ENCODE data around the gene UBE2V1. TPM values are rescaled to one million over a fixed set of nuclear protein-coding genes. Genes with fewer than 3 reads are reported as not detected.
A peak's percentile ranks its signal among the peaks of the same experiment; 100 is the strongest.

The UBE2V1 gene
- total RNA-seq, 1 donor from 2014 or later = 106 TPM

DNA sequence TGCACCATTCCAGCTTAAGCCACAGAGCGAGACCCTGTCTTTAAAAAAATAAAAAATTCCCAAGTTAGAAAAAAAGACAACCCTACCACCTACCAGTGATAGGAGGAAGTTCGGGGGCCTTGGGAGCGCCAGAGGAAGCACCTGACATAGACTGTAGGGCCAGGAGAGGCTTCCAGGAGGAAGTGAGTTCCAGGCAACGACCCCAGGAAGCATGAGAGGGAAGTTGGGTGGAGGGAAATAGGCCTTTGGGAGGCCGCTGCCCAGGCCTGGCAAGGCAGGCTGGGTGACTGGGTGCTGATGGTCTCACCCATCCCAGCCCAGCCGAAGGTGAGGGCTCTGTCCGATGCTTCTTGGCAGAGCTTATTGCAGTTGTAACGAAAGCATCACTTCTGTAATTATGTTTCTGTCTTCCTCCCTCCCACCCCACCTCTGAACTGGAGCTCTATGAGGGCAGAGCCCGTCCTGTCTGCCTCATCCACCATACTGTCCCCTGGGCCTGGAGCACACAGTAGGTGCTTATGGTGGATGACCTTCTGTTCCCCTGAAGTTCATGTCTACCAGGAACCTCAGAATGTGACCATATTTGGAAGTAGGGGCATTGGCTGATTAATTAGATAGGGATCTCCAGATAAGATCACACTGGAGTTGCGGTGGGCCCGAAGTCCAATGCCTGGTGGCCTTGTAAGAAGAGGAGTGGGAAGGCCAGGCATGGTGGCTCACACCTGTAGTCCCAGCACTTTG, 54.1 kb downstream of the UBE2V1 start:
- no peaks in the 10 kb centered on the region for H3K9me3 Mint-ChIP-seq (ENCODE audit: unreplicated experiment)
- no peaks in the 10 kb centered on the region for H3K36me3 Mint-ChIP-seq (ENCODE audit: unreplicated experiment)
- no peak overlapping the region for H3K27ac Mint-ChIP-seq (ENCODE audit: unreplicated experiment)
- no peak overlapping the region for H3K4me3 Mint-ChIP-seq (ENCODE audit: unreplicated experiment)
- TF ChIP-seq, protein P1, sequence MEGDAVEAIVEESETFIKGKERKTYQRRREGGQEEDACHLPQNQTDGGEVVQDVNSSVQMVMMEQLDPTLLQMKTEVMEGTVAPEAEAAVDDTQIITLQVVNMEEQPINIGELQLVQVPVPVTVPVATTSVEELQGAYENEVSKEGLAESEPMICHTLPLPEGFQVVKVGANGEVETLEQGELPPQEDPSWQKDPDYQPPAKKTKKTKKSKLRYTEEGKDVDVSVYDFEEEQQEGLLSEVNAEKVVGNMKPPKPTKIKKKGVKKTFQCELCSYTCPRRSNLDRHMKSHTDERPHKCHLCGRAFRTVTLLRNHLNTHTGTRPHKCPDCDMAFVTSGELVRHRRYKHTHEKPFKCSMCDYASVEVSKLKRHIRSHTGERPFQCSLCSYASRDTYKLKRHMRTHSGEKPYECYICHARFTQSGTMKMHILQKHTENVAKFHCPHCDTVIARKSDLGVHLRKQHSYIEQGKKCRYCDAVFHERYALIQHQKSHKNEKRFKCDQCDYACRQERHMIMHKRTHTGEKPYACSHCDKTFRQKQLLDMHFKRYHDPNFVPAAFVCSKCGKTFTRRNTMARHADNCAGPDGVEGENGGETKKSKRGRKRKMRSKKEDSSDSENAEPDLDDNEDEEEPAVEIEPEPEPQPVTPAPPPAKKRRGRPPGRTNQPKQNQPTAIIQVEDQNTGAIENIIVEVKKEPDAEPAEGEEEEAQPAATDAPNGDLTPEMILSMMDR (IDR thresholded peaks at IDR 0.05) = no peak
- H3K4me1 Mint-ChIP-seq (ENCODE audit: unreplicated experiment) = peaks cover 30% of the 10 kb centered on the region
- no peaks in the 10 kb centered on the region for H3K27me3 Mint-ChIP-seq (ENCODE audit: unreplicated experiment)
- no peak for DNase-seq (ENCODE audit: extremely low spot score, unreplicated experiment)

DNA sequence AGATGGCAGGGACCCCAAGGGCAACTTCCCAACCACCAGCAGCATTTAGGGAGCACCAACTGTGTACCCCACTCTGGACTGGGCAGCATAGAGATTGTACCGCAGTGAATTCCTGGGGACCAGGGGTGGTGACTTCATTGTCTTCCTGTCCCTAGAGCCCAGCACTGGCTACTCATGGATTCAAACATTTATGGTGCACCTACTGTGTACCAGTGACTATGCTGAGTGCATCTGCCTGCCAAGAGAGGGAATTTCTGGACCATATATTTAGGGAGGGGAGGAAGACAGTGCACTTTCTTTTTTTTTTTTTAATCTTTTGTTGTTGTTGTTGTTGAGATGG, 55.3 kb downstream of the UBE2V1 start:
- TF ChIP-seq, protein P1 (IDR thresholded peaks at IDR 0.05) = no peak
- DNase-seq (ENCODE audit: extremely low spot score, unreplicated experiment) = no peak
- H3K36me3 Mint-ChIP-seq (ENCODE audit: unreplicated experiment) = no peaks in the 10 kb centered on the region
- H3K27me3 Mint-ChIP-seq (ENCODE audit: unreplicated experiment) = no peaks in the 10 kb centered on the region
- H3K27ac Mint-ChIP-seq (ENCODE audit: unreplicated experiment) = no peak overlapping the region
- H3K4me1 Mint-ChIP-seq (ENCODE audit: unreplicated experiment) = peaks cover 37% of the 10 kb centered on the region
- H3K4me3 Mint-ChIP-seq (ENCODE audit: unreplicated experiment) = no peak overlapping the region
- no peaks in the 10 kb centered on the region for H3K9me3 Mint-ChIP-seq (ENCODE audit: unreplicated experiment)

DNA sequence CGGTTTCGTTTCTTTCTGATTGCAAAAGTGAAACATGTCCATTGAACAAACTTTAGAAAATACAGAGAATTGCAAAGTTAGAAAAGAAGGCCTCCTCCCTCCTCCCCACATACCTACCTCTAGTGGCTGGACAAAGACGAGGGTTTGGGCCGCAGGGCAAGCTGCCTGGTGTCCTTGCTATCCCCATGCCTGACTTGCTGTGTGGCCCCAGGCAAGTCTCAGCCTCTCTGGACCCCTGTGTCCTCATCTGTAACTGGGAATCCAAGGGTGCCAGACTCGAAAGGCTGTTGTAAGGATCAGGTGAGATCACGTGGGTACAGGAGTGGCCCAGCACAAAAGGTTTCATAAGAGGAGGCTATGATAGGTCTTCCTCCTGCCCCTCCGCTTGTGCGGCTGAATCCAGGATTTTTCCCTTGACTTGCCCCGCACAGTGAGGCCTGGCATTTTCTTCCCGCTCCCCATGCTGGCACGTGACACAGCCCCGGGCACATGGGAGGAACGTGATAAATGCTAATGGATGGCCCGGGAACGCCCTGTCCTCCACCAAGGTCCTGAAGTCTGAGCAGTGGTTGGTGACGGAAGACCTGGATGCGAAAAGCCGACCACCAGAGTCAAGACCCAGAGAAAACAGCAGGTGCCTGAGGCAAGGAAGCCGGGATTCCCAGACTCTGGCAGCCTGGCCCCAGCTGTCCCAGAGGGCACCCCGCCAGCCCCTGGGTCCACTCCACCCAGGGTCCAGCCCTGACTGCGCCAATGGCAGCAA, 55.8 kb downstream of the UBE2V1 start:
- TF ChIP-seq, protein P1 (IDR thresholded peaks at IDR 0.05) = no peak
- no peak for DNase-seq (ENCODE audit: extremely low spot score, unreplicated experiment)
- Mint-ChIP-seq H3K9me3 (ENCODE audit: unreplicated experiment) (no peaks in the 10 kb centered on the region), H3K36me3 (ENCODE audit: unreplicated experiment) (no peaks in the 10 kb centered on the region), H3K4me3 (ENCODE audit: unreplicated experiment) (no peak overlapping the region), H3K27me3 (ENCODE audit: unreplicated experiment) (no peaks in the 10 kb centered on the region), H3K27ac (ENCODE audit: unreplicated experiment) (peak overlapping the region; percentile 18), H3K4me1 (ENCODE audit: unreplicated experiment) (peaks cover 39% of the 10 kb centered on the region)

DNA sequence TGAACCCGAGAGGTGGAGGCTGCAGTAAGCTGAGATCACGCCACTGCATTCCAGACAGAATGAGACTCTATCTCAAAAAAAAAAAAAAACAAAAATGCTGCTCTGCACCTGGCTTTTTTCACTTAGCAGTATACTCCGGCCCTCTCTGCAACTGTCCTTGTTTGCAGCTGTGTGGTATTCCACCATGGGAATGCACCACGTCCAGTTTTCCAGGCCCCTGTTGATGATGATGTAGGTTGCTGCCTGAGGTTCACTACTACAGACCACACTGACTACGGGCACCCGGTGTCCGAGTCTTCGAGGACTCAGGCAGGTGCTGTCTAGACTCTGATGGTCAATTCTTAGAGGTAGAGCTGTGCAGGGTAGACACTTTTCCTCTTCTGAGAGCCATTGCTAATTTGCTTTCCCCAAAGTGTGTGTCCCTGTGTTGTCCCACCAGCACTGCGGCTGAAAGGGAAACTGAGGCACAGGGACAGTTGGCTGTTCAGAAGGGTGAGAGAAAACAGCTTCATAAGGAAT, 56.5 kb downstream of the UBE2V1 start:
- H3K27me3 Mint-ChIP-seq (ENCODE audit: unreplicated experiment) = no peaks in the 10 kb centered on the region
- no peak for DNase-seq (ENCODE audit: extremely low spot score, unreplicated experiment)
- TF ChIP-seq, protein P1 (IDR thresholded peaks at IDR 0.05) = no peak
- H3K36me3 Mint-ChIP-seq (ENCODE audit: unreplicated experiment) = no peaks in the 10 kb centered on the region
- no peaks in the 10 kb centered on the region for H3K9me3 Mint-ChIP-seq (ENCODE audit: unreplicated experiment)
- no peak overlapping the region for H3K4me3 Mint-ChIP-seq (ENCODE audit: unreplicated experiment)
- peak overlapping the region; percentile 18 for H3K27ac Mint-ChIP-seq (ENCODE audit: unreplicated experiment)
- H3K4me1 Mint-ChIP-seq (ENCODE audit: unreplicated experiment) = peaks cover 41% of the 10 kb centered on the region

DNA sequence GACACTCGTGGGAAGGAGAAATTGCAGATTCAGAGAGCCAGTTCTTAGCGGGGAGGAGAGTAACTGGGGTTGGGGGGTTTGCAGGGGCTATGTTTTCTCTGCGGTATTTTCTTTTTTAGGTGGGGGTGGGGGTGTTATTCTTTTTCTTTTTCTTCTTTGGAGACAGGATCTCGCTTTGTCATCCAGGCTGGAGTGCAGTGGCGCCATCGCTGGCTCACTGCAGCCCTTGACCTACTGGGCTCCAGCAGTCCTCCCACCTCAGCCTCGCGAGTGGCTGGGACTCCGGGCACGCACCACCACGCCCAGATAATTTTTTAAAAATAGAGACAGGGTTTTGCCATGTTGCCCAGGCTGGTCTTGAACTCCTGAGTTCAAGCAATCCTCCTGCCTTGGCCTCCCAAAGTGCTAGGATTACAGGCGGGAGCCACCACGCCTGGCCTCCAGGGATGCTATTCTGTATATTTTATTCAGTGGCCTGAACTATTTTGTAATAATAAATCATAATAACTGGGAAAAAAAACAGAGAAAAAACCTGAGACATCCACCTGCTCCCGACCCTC, 57.3 kb downstream of the UBE2V1 start:
- DNase-seq (ENCODE audit: extremely low spot score, unreplicated experiment) = no peak
- H3K27me3 Mint-ChIP-seq (ENCODE audit: unreplicated experiment) = no peaks in the 10 kb centered on the region
- no peaks in the 10 kb centered on the region for H3K9me3 Mint-ChIP-seq (ENCODE audit: unreplicated experiment)
- TF ChIP-seq, protein P1 (IDR thresholded peaks at IDR 0.05) = no peak
- H3K4me3 Mint-ChIP-seq (ENCODE audit: unreplicated experiment) = peak overlapping the region; percentile 31
- no peaks in the 10 kb centered on the region for H3K36me3 Mint-ChIP-seq (ENCODE audit: unreplicated experiment)
- peak overlapping the region; percentile 89 for H3K27ac Mint-ChIP-seq (ENCODE audit: unreplicated experiment)
- peaks cover 48% of the 10 kb centered on the region for H3K4me1 Mint-ChIP-seq (ENCODE audit: unreplicated experiment)

Data from osteocyte (in vitro differentiated cells).